ENCODE data around the gene RERGL.

- TF ChIP-seq EZH2phosphoT487 (IDR thresholded peaks at IDR 0.05; ENCODE audit: insufficient read depth, low read depth) (no peak), EZH2 (IDR thresholded peaks at IDR 0.05; ENCODE audit: insufficient read depth, poor library complexity, severe bottlenecking) (no peak)
These were observed 16.0 kb downstream of the RERGL start for GRCh38 chr12:18074001-18074400.

Measured in GM23248 (cell line).